Colonic mucosa (tissue), 4 donors: ENCODE measurements around the gene PLCB4. TPM values are rescaled to one million over a fixed set of nuclear protein-coding genes. Genes with fewer than 3 reads are reported as not detected.

Experiments used
- DNase-seq: peaks from one replicate; pipeline ENCODE4 v3.0.0-alpha.2; 2020
- H3K27ac ChIP-seq: fragments of 200-600 bp; one replicate; pipeline ENCODE4 v1.8.0; 2021
- H3K27me3 ChIP-seq: fragments of 200-600 bp; one replicate; pipeline ENCODE4 v1.8.0; 2021
- H3K36me3 ChIP-seq: fragments of 200-600 bp; one replicate; pipeline ENCODE4 v1.8.0; 2021
- H3K4me1 ChIP-seq: fragments of 200-600 bp; one replicate; pipeline ENCODE4 v1.8.0; 2021; ENCODE audit warnings: mild to moderate bottlenecking
- H3K4me3 ChIP-seq: fragments of 200-600 bp; one replicate; pipeline ENCODE4 v1.8.0; 2021
- H3K9ac ChIP-seq, 2 donors: one replicate each; pipeline ENCODE4 v1.7.0; 2013; ENCODE audit warnings: control low read depth in 2 of 2, low read depth in 2 of 2, low read length in 2 of 2
- H3K9me3 ChIP-seq: fragments of 200-600 bp; one replicate; pipeline ENCODE4 v1.8.0; 2021
- intact Hi-C: fragments of 100-400 bp; cut with DNase I; formaldehyde crosslinking; loops from one replicate; pipeline ENCODE4 v1.14.1; 2022
- total RNA-seq, 2 donors: library from RNA; stranded (reverse); fragmentation: NEBNext Ultra II Directional in 1 of 2; extraction: Animal tissue kit (Norgen Biotek cat#: 25700) in 1 of 2; gene quantifications; one replicate each; pipeline ENCODE4 v1.2.1, GENCODE V29; 2021
- TF ChIP-seq, protein P1 (sequence below): fragments of 200-600 bp; IDR thresholded peaks from one replicate; pipeline ENCODE4 v1.8.0; 2022; ENCODE audit warnings: antibody characterized with exemption, mild to moderate bottlenecking
- donor health status: healthy.
- donor health status: DM: no; HTN: no; CAD: no.
- donor health status: DM: no; HTN: no; CAD: no.

PLCB4 gene
- total RNA-seq, 2 donors from 2014 or later, result 39.4 to 39.5 TPM

DNA sequence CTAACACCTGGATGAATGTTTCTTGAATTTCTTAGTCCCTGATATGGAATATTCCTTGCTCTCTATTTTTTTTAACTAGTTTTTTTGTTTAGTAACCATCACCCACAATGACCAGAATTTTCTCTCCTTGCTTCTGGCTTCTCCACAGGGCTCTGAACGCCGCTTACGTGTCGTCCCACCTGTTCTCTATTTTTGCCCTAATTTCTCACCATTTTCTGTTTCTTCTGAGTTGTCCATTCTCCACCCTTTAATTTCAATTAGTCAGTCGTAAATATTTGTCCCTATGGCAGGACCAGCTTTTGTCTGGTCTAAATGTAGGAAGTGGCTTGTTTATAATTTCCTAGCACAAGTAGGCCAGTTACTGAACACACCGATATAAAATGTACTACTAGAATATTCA is 52.3 kb downstream of the PLCB4 start:
- intact Hi-C loops, result no loop called here
- H3K27ac ChIP-seq, result no peak overlapping the region
- H3K9me3 ChIP-seq, result no peaks in the 10 kb centered on the region
- no peaks in the 10 kb centered on the region for H3K4me1 ChIP-seq
- TF ChIP-seq, protein P1, sequence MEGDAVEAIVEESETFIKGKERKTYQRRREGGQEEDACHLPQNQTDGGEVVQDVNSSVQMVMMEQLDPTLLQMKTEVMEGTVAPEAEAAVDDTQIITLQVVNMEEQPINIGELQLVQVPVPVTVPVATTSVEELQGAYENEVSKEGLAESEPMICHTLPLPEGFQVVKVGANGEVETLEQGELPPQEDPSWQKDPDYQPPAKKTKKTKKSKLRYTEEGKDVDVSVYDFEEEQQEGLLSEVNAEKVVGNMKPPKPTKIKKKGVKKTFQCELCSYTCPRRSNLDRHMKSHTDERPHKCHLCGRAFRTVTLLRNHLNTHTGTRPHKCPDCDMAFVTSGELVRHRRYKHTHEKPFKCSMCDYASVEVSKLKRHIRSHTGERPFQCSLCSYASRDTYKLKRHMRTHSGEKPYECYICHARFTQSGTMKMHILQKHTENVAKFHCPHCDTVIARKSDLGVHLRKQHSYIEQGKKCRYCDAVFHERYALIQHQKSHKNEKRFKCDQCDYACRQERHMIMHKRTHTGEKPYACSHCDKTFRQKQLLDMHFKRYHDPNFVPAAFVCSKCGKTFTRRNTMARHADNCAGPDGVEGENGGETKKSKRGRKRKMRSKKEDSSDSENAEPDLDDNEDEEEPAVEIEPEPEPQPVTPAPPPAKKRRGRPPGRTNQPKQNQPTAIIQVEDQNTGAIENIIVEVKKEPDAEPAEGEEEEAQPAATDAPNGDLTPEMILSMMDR, result no peak
- H3K4me3 ChIP-seq, result no peak overlapping the region
- DNase-seq, result no peak
- H3K27me3 ChIP-seq, result no peaks in the 10 kb centered on the region
- H3K9ac ChIP-seq, result no peak overlapping the region
- no peaks in the 10 kb centered on the region for H3K36me3 ChIP-seq

DNA sequence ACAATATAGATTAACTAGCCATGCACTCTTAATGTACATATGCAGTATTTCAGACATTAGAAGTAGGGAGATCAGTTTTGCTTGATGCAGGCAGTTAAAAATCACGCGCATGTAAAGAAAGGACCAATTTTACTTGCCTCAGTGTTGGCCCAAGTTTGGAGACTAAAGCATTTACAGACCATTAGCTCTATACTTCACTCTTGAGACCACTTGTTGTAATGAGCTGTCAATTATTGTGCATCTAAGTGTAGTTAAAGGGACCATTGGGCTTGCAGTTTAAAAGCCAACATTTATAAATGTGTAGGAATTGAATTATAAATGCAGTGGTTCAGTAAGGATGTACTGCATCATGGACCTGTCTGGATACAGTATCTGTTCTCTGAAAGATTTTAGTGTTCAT is 53.7 kb downstream of the PLCB4 start:
- H3K4me1 ChIP-seq, result no peaks in the 10 kb centered on the region
- DNase-seq, result no peak
- H3K27me3 ChIP-seq, result no peaks in the 10 kb centered on the region
- TF ChIP-seq, protein P1, result no peak
- H3K9ac ChIP-seq, result no peak overlapping the region
- intact Hi-C loops, result no loop called here
- no peak overlapping the region for H3K4me3 ChIP-seq
- H3K36me3 ChIP-seq, result no peaks in the 10 kb centered on the region
- no peak overlapping the region for H3K27ac ChIP-seq
- no peaks in the 10 kb centered on the region for H3K9me3 ChIP-seq

DNA sequence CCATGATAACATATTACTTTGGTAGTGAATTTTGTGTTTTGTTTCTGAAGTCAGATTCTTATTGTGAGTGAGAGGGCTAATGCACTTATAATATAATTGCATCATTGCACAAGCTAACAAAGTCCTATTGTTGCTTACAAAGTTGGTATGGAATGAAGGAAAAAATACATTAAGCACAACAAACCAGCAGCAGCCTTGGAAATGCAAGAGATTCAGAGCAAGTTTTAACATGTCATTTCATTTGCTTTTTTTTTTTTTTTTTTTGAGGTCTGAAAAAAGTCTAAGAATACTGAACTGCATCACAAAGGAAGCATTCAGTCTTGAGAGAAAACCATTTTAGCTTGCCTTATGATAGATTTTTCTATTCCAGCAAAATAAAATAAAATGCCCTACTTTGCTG is 57.6 kb downstream of the PLCB4 start:
- TF ChIP-seq, protein P1, result no peak
- Histone ChIP-seq H3K9ac (no peak overlapping the region), H3K36me3 (no peaks in the 10 kb centered on the region), H3K4me1 (no peaks in the 10 kb centered on the region), H3K27me3 (no peaks in the 10 kb centered on the region), H3K4me3 (no peak overlapping the region), H3K27ac (no peak overlapping the region), H3K9me3 (no peaks in the 10 kb centered on the region)
- no peak for DNase-seq
- intact Hi-C loops, result no loop called here

DNA sequence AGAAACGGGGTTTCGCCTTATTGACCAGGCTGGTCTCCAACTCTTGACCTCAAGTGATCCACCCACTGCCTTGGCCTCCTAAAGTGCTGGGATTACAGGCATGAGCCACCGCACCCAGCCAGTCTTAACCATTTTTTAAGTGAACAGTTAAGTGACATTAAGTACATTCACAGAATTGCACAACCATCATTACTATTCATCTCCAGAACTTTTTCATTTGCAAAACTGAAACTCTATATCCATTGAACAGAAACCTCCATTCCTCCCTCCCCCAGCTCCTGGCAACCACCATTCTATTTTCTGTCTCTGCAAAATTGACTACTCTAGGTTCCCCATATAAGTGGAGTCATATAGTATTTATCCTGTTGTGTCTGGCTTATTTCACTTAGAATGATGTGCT is 59.7 kb downstream of the PLCB4 start:
- H3K36me3 ChIP-seq, result no peaks in the 10 kb centered on the region
- intact Hi-C loops, result no loop called here
- no peak overlapping the region for H3K9ac ChIP-seq
- TF ChIP-seq, protein P1, result no peak
- DNase-seq, result no peak
- no peak overlapping the region for H3K4me3 ChIP-seq
- H3K27me3 ChIP-seq, result no peaks in the 10 kb centered on the region
- H3K27ac ChIP-seq, result no peak overlapping the region
- no peaks in the 10 kb centered on the region for H3K9me3 ChIP-seq
- H3K4me1 ChIP-seq, result no peaks in the 10 kb centered on the region

DNA sequence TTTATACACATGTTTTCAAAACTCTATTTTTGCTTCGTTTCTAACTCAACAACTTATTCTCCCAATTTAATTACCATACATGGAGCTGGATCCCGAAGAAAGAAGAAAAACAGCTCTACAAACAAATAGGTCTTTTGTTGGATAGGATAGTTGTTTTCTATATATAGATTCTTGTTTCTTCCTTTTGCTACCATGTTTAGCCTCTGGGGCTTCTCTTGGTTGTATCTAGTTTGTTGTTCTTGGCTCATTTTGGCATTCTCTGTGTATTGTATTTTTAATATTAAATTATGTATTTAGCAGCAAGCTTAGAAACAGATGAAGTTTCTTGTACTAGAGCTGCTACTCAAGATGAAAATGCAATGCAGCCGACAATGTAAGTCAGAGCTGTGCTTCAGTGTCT is 60.9 kb downstream of the PLCB4 start:
- H3K27ac ChIP-seq, result no peak overlapping the region
- H3K9ac ChIP-seq, result no peak overlapping the region
- TF ChIP-seq, protein P1, result no peak
- H3K27me3 ChIP-seq, result no peaks in the 10 kb centered on the region
- H3K4me3 ChIP-seq, result no peak overlapping the region
- intact Hi-C loops, result no loop called here
- H3K4me1 ChIP-seq, result no peaks in the 10 kb centered on the region
- DNase-seq, result no peak
- no peaks in the 10 kb centered on the region for H3K9me3 ChIP-seq
- H3K36me3 ChIP-seq, result no peaks in the 10 kb centered on the region

DNA sequence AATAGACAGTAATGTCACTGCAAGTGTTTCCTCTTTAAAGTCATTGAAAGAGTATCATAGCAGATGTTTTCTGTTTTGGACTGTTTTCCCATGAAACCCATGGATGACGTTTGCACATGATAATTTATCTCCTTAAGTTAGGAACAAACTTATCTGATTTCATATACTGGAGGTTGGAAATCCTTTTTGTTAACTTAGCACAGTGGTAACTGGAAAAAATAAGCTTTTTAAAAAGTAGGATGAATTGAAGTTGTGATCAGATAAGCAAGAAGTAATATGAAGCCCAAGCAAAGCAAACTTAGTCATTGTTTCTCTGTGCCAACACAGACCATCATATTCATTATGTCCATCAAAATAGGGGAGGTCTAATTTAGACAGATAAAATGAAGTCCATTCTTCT is 61.6 kb downstream of the PLCB4 start:
- Histone ChIP-seq H3K4me3 (no peak overlapping the region), H3K36me3 (no peaks in the 10 kb centered on the region), H3K27me3 (no peaks in the 10 kb centered on the region), H3K9ac (no peak overlapping the region), H3K4me1 (no peaks in the 10 kb centered on the region), H3K27ac (no peak overlapping the region), H3K9me3 (no peaks in the 10 kb centered on the region)
- DNase-seq, result no peak
- TF ChIP-seq, protein P1, result no peak
- intact Hi-C loops, result no loop called here
